ENCODE measurements around the gene CSNK2A1. TPM values are rescaled to one million over a fixed set of nuclear protein-coding genes. Genes with fewer than 3 reads are reported as not detected.
A peak's percentile ranks its signal among the peaks of the same experiment; 100 is the strongest.

The CSNK2A1 gene
- total RNA-seq, 1 donor from 2014 or later = 123 TPM

GRCh38 chr20:564192-564591, 20.6 kb upstream of the CSNK2A1 start:
- DNase-seq = no peak

- no peak for DNase-seq
Observed at GRCh38 chr20:563187-563586, 19.6 kb upstream of the CSNK2A1 start.

- no peak for DNase-seq
Observed at GRCh38 chr20:562232-562897, 18.8 kb upstream of the CSNK2A1 start.

DNA sequence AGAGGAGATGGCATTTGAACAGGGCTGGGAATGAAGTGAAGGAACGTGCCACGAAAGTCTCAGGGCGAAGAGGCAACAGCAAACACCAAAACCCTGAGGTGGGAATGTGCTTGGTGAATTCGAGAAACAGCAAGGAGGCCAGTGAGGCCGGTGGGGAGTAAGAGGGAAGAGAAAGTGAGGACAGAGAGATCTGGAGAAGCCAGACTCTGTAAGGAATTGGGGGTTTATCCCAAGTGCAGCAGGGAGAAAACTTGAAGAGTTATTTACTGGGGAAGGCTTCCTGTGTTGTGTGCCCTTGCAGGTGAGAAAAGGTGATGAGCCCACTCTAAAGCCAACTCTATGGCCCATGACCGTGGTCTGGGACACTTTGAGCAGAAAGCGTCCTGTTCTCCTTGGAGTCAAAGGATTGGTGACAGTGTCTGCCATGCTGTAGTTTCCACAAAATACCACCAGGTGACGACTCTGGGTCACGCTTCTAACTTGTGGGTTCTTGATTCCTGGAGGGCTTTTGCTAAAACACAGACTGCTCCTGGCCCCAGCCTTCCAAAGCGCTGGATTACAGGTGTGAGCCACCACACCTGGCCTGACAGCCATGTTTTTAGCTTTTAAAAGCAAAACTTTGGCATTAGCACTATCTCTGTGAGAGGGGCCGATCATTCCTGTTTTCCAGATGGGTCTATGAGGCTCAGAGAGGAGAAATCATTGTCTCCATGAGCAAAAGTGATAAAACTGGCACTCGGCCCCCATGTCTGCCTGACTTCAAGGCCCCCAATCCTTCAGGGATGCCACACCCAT, 18.0 kb upstream of the CSNK2A1 start:
- DNase-seq = peak; percentile 57

DNA sequence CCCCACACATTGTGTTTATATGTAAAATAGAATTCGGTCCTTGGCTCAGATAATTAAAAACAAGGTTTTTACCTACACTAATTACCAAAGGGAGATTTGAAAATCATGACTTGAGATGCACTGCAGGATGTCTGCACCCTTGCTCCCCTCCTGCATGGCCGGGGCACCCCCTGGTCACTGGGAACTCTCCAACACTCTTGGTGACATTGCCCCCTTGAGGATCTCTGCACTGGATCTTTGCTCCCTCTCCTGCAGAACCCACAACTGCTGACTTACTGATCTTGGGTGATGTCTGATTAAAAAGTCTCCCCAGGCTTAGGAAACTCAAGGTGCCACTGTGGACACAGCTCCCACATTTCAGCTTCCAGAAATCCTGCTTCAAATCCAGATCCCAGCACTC, 17.1 kb upstream of the CSNK2A1 start:
- no peak for DNase-seq

DNA sequence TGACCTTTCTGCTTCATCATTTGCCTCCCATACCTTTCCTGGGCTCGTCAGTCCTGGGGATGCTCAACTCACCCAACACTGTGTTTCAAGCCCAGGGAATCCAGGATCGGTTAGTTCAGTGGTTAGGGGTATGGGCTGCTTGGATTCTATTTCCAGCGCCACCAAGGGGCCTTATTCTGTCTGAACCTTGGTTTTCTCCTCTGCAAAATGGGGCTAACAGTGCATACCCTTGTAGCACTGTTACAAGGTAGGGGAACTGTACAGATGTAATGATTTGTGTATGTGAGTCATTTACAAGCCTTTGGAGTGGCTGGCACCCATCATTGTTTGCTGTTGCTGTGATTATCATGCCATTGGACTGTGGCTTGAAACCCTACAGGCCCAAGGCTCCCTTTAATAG, 14.5 kb upstream of the CSNK2A1 start:
- no peak for DNase-seq

GRCh38 chr20:556984-557383, 13.4 kb upstream of the CSNK2A1 start:
- no peak for DNase-seq

- no peak for DNase-seq
Observed at GRCh38 chr20:555976-556385, 12.4 kb upstream of the CSNK2A1 start.

- DNase-seq = no peak
Observed at GRCh38 chr20:550611-551010, 7.0 kb upstream of the CSNK2A1 start.

DNA sequence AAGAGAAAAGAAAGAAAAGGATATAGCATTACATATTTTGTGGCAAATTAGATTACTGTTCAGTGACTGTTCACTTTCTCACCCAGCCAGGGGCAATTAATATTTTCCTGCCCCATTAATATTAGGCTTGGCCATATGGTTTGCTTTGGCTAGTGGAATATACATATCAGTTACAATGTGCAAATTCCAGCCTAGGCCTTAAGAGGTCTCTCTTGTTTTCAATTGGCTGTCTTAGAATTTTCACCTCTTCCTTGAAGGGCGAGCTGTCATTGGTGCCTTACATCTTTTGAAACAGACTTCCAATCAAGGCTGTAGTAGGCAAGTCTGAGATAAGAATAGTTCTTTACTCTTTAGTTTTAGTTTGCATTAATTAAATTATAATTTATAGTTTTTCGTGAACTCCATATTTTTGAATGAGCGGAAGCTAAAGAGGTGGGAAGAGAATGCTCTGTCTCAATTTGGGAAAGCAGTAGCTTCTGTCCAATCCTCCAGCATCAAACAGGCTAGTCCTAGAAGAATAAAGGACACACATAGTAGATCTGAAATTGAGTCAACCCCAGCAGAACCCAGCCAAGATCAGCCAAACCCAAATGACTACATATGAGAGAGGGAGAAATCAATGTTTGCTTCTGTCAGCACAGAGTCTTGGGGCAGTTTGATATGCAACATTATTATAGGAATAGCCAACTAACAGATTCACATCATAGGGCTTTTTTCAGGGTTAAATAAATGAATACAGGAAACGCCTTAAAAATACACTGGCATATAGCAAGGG, 6.3 kb upstream of the CSNK2A1 start:
- no peak for DNase-seq

GRCh38 chr20:548906-549305, 5.3 kb upstream of the CSNK2A1 start:
- no peak for DNase-seq

DNA sequence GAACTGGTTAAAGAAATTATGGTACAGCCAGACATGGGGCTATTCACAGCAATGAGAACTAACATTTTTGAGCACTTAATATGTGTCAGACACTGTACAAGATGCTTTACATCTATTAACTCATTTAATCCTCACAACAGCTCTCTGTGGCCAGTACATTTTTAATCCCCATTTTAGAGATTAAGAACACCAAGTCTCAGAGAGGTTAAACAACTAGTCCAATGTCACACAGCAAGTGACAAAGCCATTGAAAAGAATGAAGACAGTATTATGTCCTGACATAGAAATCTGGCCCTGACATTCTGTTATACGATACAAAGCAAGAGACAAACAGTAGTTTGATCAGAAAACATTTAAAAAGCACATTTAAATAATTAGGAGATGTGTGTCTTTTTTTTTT, 3.8 kb upstream of the CSNK2A1 start:
- no peak for DNase-seq

GRCh38 chr20:546353-546752, 2.8 kb upstream of the CSNK2A1 start:
- DNase-seq = no peak

DNA sequence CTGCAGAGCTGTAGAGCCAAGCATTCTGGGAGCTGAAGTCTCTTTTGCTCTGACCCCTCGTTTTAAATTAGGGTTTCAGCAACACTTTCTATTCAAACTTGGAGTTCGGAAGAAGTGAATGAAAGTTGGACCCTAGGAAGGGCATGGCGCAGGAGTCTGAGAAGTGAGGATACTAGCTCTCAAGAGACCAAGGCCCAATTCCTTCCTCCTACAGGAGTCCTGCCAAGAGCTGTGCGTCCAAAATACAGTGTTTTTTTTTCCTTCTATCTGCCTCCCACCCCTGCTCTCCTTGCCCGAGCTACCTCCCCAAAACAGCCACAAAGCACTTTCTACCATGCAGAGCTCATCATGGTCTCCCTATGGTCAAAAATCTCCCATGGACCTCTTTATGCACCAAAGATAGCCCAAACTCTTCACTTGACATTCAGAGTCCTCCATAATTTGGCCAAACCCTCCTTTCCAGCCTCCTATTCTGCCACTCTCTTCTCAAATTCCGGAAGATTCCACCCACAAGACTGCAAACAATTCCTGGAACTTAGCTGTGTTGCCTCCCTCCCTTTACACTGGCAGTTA, 649 bp upstream of the CSNK2A1 start:
- no peak for DNase-seq

- DNase-seq = no peak
Observed at GRCh38 chr20:542777-543368, 717 bp downstream of the CSNK2A1 start.

GRCh38 chr20:540391-541201, 3.0 kb downstream of the CSNK2A1 start:
- no peak for DNase-seq

DNA sequence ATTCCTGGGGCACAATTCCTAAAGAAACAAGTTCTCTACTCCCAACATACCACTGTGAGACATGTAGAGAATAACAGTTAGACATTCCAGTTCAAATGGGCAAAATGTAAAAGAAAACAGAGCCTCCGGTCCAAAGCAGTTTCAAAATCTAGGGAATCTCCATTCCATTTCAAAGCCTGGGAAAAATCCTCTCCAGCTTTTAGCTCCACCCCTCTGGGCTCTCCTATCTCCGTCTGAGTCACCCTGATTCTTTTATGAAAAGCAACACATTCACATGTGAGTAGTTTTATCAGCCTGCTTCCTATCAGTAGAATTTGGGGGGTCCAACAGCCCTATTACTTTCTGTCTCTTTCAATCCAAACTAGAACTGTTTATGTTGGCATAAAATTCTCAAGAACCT, 3.7 kb downstream of the CSNK2A1 start:
- no peak for DNase-seq

- DNase-seq = no peak
Observed at GRCh38 chr20:539191-539590, 4.4 kb downstream of the CSNK2A1 start.

DNA sequence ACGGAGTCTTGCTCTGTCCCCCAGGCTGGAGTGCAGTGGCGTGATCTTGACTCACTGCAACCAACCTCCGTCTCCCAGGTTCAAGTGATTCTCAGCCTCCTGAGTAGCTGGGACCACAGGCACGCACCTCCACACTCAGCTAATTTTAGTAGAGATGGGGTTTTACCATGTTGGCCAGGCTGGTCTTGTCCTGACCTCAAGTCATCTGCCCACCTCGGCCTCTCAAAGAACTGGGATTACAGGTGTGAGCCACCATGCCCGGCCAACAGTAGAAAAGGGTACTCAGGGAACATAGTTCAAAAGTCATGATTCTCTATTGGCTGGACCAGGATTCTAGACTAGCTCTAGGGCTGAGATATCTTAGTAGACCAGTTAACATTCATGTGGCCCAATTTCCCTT, 5.6 kb downstream of the CSNK2A1 start:
- DNase-seq = no peak

GRCh38 chr20:536426-537010, 7.1 kb downstream of the CSNK2A1 start:
- no peak for DNase-seq

- no peak for DNase-seq
Observed at GRCh38 chr20:535958-536357, 7.6 kb downstream of the CSNK2A1 start.

Measured in skin of body (tissue), 2 donors.